ENCODE measurements around the gene NDUFS4. TPM values are rescaled to one million over a fixed set of nuclear protein-coding genes. Genes with fewer than 3 reads are reported as not detected.

NDUFS4 gene
- total RNA-seq, 3 donors from 2014 or later (not counting 1 experiment from before 2014, with no cell fraction given) = 22.4 to 33.1 (median 25.7) TPM

GRCh38 chr5:53549792-53550191 lies 10.6 kb upstream of the NDUFS4 start:
- TF ChIP-seq, protein P1, sequence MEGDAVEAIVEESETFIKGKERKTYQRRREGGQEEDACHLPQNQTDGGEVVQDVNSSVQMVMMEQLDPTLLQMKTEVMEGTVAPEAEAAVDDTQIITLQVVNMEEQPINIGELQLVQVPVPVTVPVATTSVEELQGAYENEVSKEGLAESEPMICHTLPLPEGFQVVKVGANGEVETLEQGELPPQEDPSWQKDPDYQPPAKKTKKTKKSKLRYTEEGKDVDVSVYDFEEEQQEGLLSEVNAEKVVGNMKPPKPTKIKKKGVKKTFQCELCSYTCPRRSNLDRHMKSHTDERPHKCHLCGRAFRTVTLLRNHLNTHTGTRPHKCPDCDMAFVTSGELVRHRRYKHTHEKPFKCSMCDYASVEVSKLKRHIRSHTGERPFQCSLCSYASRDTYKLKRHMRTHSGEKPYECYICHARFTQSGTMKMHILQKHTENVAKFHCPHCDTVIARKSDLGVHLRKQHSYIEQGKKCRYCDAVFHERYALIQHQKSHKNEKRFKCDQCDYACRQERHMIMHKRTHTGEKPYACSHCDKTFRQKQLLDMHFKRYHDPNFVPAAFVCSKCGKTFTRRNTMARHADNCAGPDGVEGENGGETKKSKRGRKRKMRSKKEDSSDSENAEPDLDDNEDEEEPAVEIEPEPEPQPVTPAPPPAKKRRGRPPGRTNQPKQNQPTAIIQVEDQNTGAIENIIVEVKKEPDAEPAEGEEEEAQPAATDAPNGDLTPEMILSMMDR (IDR thresholded peaks at IDR 0.05) = no peak

DNA sequence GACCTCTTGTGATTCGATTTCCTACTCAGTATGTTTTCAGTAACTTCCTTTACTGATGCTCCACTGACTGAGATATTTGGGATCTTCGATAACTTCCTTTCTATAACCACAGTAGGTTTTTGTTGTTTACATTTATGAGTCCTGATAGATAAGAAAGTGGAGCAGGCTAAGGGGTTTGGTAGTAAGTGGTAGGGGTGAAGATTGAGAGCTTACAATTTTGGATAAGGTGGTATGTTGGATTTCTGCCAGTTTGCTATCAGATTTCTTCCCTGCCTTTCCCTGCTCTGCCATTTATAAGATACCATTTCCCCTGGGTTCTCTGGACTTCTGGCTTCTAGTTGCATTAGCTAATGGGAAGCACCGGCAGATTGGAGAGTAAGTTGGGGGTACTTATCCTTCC lies 7.9 kb upstream of the NDUFS4 start:
- Histone ChIP-seq H3K9me3 (ENCODE audit: control insufficient read depth, insufficient read depth, low read length) (no peaks in the 10 kb centered on the region), H3K27me3 (ENCODE audit: control insufficient read depth, insufficient read depth, low read length) (peaks cover 5% of the 10 kb centered on the region), H3K4me1 (ENCODE audit: control insufficient read depth, insufficient read depth, low read length) (no peaks in the 10 kb centered on the region), H3K27ac (ENCODE audit: low read length) (no peak overlapping the region), H3K4me3 (ENCODE audit: low read length) (no peak overlapping the region), H3K36me3 (ENCODE audit: control insufficient read depth, insufficient read depth, low read length) (no peaks in the 10 kb centered on the region)
- 0% methylated on average over 1 of the region's 3 CpGs for WGBS (ENCODE audit: insufficient coverage)
- TF ChIP-seq, protein P1 (IDR thresholded peaks at IDR 0.05) = no peak
- no peaks in the 10 kb centered on the region for H3K4me1 Mint-ChIP-seq
- peaks cover 27 to 59% of the 10 kb centered on the region in 2 donors for H3K27me3 Mint-ChIP-seq (ENCODE audit: low read depth in 2 of 2)
- intact Hi-C loops (cut with micrococcal nuclease) = no loop called here
- DNase-seq = no peak
- H3K27ac Mint-ChIP-seq = no peak overlapping the region
- H3K4me3 Mint-ChIP-seq = no peak overlapping the region
- no peaks in the 10 kb centered on the region for H3K9me3 Mint-ChIP-seq
- H3K36me3 Mint-ChIP-seq = no peaks in the 10 kb centered on the region
- ATAC-seq = no peak

More at GRCh38 chr5:53549792-53550191, 10.6 kb upstream of the NDUFS4 start:
- Histone ChIP-seq H3K4me1 (ENCODE audit: control insufficient read depth, insufficient read depth, low read length) (no peaks in the 10 kb centered on the region), H3K27me3 (ENCODE audit: control insufficient read depth, insufficient read depth, low read length) (peaks cover 4% of the 10 kb centered on the region), H3K9me3 (ENCODE audit: control insufficient read depth, insufficient read depth, low read length) (no peaks in the 10 kb centered on the region), H3K4me3 (ENCODE audit: low read length) (no peak overlapping the region), H3K36me3 (ENCODE audit: control insufficient read depth, insufficient read depth, low read length) (no peaks in the 10 kb centered on the region), H3K27ac (ENCODE audit: low read length) (no peak overlapping the region)
- Mint-ChIP-seq H3K4me3 (no peak overlapping the region), H3K27ac (no peak overlapping the region), H3K36me3 (no peaks in the 10 kb centered on the region), H3K27me3 (ENCODE audit: low read depth in 2 of 2) (peaks cover 28 to 41% of the 10 kb centered on the region in 2 donors), H3K4me1 (no peaks in the 10 kb centered on the region), H3K9me3 (no peaks in the 10 kb centered on the region)
- ATAC-seq (no peak), DNase-seq (no peak)
- intact Hi-C loops (cut with micrococcal nuclease) = no loop called here
- 100% methylated on average over 1 of the region's 2 CpGs for WGBS (ENCODE audit: insufficient coverage)

- no peak for DNase-seq
- H3K9me3 Mint-ChIP-seq = no peaks in the 10 kb centered on the region
- WGBS (ENCODE audit: insufficient coverage) = 84% methylated on average over 3 of the region's 3 CpGs
- no peaks in the 10 kb centered on the region for H3K36me3 Mint-ChIP-seq
- intact Hi-C loops (cut with micrococcal nuclease) = no loop called here
- Histone ChIP-seq H3K4me1 (ENCODE audit: control insufficient read depth, insufficient read depth, low read length) (no peaks in the 10 kb centered on the region), H3K27ac (ENCODE audit: low read length) (no peak overlapping the region), H3K27me3 (ENCODE audit: control insufficient read depth, insufficient read depth, low read length) (peaks cover 5% of the 10 kb centered on the region), H3K36me3 (ENCODE audit: control insufficient read depth, insufficient read depth, low read length) (no peaks in the 10 kb centered on the region), H3K4me3 (ENCODE audit: low read length) (no peak overlapping the region), H3K9me3 (ENCODE audit: control insufficient read depth, insufficient read depth, low read length) (no peaks in the 10 kb centered on the region)
- no peak overlapping the region for H3K27ac Mint-ChIP-seq
- no peaks in the 10 kb centered on the region for H3K4me1 Mint-ChIP-seq
- TF ChIP-seq, protein P1 (IDR thresholded peaks at IDR 0.05) = no peak
- H3K4me3 Mint-ChIP-seq = no peak overlapping the region
- no peak for ATAC-seq
- H3K27me3 Mint-ChIP-seq (ENCODE audit: low read depth in 2 of 2) = peaks cover 37 to 73% of the 10 kb centered on the region in 2 donors
Observed at GRCh38 chr5:53554444-53554843, 6.0 kb upstream of the NDUFS4 start.

DNA sequence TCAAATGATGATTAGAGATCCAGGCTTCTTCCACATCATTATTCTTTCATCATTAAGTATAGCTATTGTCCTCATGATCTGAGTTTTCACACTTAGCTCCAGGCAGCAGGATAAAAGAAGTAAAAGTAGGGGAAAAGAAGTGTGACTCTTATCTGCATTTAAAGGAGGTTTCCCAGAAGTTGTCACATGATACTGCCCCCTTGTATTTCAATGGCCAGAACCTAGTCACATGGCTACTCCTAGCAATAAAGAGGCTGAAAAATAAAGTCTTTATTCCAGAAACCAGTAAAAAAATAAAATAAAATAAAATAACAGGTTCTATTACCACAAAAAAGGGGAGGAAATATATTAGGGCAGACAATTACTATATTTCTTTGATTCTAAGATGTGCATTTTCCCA lies 5.3 kb upstream of the NDUFS4 start:
- Mint-ChIP-seq H3K4me1 (peaks cover under 1 to 2% of the 10 kb centered on the region in 2 donors), H3K36me3 (no peaks in the 10 kb centered on the region), H3K4me3 (no peak overlapping the region), H3K9me3 (no peaks in the 10 kb centered on the region), H3K27ac (no peak overlapping the region), H3K27me3 (ENCODE audit: low read depth in 2 of 2) (peaks cover 37 to 76% of the 10 kb centered on the region in 2 donors)
- no peak overlapping the region for H3K27ac ChIP-seq (ENCODE audit: low read length)
- ATAC-seq (no peak), DNase-seq (no peak)
- no peak overlapping the region for H3K4me3 ChIP-seq (ENCODE audit: low read length)
- intact Hi-C loops (cut with micrococcal nuclease) = no loop called here
- H3K4me1 ChIP-seq (ENCODE audit: control insufficient read depth, insufficient read depth, low read length) = peaks cover 2% of the 10 kb centered on the region
- peaks cover 5% of the 10 kb centered on the region for H3K27me3 ChIP-seq (ENCODE audit: control insufficient read depth, insufficient read depth, low read length)
- H3K9me3 ChIP-seq (ENCODE audit: control insufficient read depth, insufficient read depth, low read length) = no peaks in the 10 kb centered on the region
- H3K36me3 ChIP-seq (ENCODE audit: control insufficient read depth, insufficient read depth, low read length) = no peaks in the 10 kb centered on the region
- TF ChIP-seq, protein P1 (IDR thresholded peaks at IDR 0.05) = no peak
